Embryonic facial prominence (tissue), 1 donor: Measurements from ENCODE around the gene MFF.
"Not testable (repeated sequence)": the region's sequence is repeated elsewhere in the genome, so short reads cannot be mapped to it uniquely, and the experiment has no call there.

Experiments used
- DNase-seq: peaks from one replicate; pipeline ENCODE4 v3.0.0-alpha.2; 2016; ENCODE audit errors: extremely low spot score

The MFF gene

GRCh38 chr2:227377467-227378351, 52.7 kb downstream of the MFF start:
- no peak for DNase-seq

GRCh38 chr2:227378371-227378782, 53.3 kb downstream of the MFF start:
- DNase-seq, result no peak

GRCh38 chr2:227379095-227379494, 54.0 kb downstream of the MFF start, which contains the start of gene TM4SF20:
TSS of gene TM4SF20 (minus strand) at chr2:227379306. CDS start at chr2:227379268, 38 bp downstream.
- no peak for DNase-seq

GRCh38 chr2:227382241-227382835, 57.3 kb downstream of the MFF start:
- not testable (repeated sequence) for DNase-seq

GRCh38 chr2:227383686-227384085, 58.6 kb downstream of the MFF start:
- DNase-seq, result no peak

GRCh38 chr2:227386630-227387029, 61.6 kb downstream of the MFF start:
- DNase-seq, result no peak

GRCh38 chr2:227387583-227387982, 62.5 kb downstream of the MFF start, which contains the start of gene SCYGR1:
TSS of gene SCYGR1 (minus strand) at chr2:227387949. CDS start at chr2:227387949, 0 bp downstream.
- DNase-seq, result not testable (repeated sequence)

GRCh38 chr2:227388537-227389011, 63.5 kb downstream of the MFF start:
- DNase-seq, result no peak

GRCh38 chr2:227389231-227389630, 64.2 kb downstream of the MFF start:
- DNase-seq, result no peak

GRCh38 chr2:227389661-227390060, 64.6 kb downstream of the MFF start:
- no peak for DNase-seq

- DNase-seq, result no peak
These were observed 65.6 kb downstream of the MFF start for GRCh38 chr2:227390468-227391256.

GRCh38 chr2:227394401-227394800, 69.3 kb downstream of the MFF start:
- DNase-seq, result no peak

- DNase-seq, result no peak
These were observed 70.5 kb downstream of the MFF start for GRCh38 chr2:227395556-227395955.

GRCh38 chr2:227397562-227397961, 72.5 kb downstream of the MFF start:
- DNase-seq, result no peak

GRCh38 chr2:227398684-227399670, 73.9 kb downstream of the MFF start:
- no peak for DNase-seq

GRCh38 chr2:227401550-227401949, 76.5 kb downstream of the MFF start:
- no peak for DNase-seq

GRCh38 chr2:227402321-227402720, 77.3 kb downstream of the MFF start:
- DNase-seq, result no peak

GRCh38 chr2:227402959-227403358, 77.9 kb downstream of the MFF start:
- DNase-seq, result no peak

GRCh38 chr2:227404585-227405271, 79.7 kb downstream of the MFF start:
- DNase-seq, result no peak
